ENCODE measurements around the gene MAP7. TPM values are rescaled to one million over a fixed set of nuclear protein-coding genes. Genes with fewer than 3 reads are reported as not detected.
"Not testable (repeated sequence)": the region's sequence is repeated elsewhere in the genome, so short reads cannot be mapped to it uniquely, and the experiment has no call there.

The MAP7 gene
- total and polyA plus RNA-seq, 7 donors: 1.2 to 33.5 (median 3.3) TPM

GRCh38 chr6:136593748-136594490, 43.7 kb upstream of the MAP7 start:
- H3K27me3 ChIP-seq: no peaks in the 10 kb centered on the region
- 47 to 76% methylated on average over 6 of the region's 6 CpGs for WGBS, 2 donors
- intact Hi-C loops (cut with DNase I): no loop called here
- peaks cover 0 to 16% (median 4%) of the 10 kb centered on the region in 4 donors for H3K36me3 ChIP-seq
- no peak for DNase-seq
- H3K27ac ChIP-seq: no peak overlapping the region
- H3K4me3 ChIP-seq: no peak overlapping the region
- TF ChIP-seq EP300 (IDR thresholded peaks at IDR 0.05): no peak
- no peak for TF ChIP-seq CTCF (IDR thresholded peaks at IDR 0.05)
- no peak for TF ChIP-seq POLR2AphosphoS5 (IDR thresholded peaks at IDR 0.05)
- TF ChIP-seq POLR2A (IDR thresholded peaks at IDR 0.05): no peak
- H3K9me3 ChIP-seq: no peaks in the 10 kb centered on the region
- H3K4me1 ChIP-seq: peaks cover 0 to 3% (median under 1%) of the 10 kb centered on the region in 4 donors

GRCh38 chr6:136592930-136593673, 42.9 kb upstream of the MAP7 start:
- no peaks in the 10 kb centered on the region for H3K4me1 ChIP-seq
- no peaks in the 10 kb centered on the region for H3K27me3 ChIP-seq
- H3K9me3 ChIP-seq: no peaks in the 10 kb centered on the region
- 75 to 78% methylated on average over 2 of the region's 2 CpGs for WGBS, 2 donors
- intact Hi-C loops (cut with DNase I): no loop called here
- DNase-seq: no peak
- no peak for TF ChIP-seq EP300 (IDR thresholded peaks at IDR 0.05)
- TF ChIP-seq POLR2AphosphoS5 (IDR thresholded peaks at IDR 0.05): no peak
- TF ChIP-seq CTCF (IDR thresholded peaks at IDR 0.05): no peak
- no peak for TF ChIP-seq POLR2A (IDR thresholded peaks at IDR 0.05)
- no peak overlapping the region for H3K27ac ChIP-seq
- H3K4me3 ChIP-seq: no peak overlapping the region
- peaks cover 0 to 16% (median 4%) of the 10 kb centered on the region in 4 donors for H3K36me3 ChIP-seq

GRCh38 chr6:136591617-136592016, 41.4 kb upstream of the MAP7 start:
- H3K4me3 ChIP-seq: no peak overlapping the region
- no peak for DNase-seq
- H3K9me3 ChIP-seq: no peaks in the 10 kb centered on the region
- WGBS, 2 donors: 88 to 91% methylated on average over 1 of the region's 1 CpG
- H3K4me1 ChIP-seq: peaks cover 0 to 4% (median 1%) of the 10 kb centered on the region in 4 donors
- no peak for TF ChIP-seq CTCF (IDR thresholded peaks at IDR 0.05)
- no peak for TF ChIP-seq EP300 (IDR thresholded peaks at IDR 0.05)
- TF ChIP-seq POLR2A (IDR thresholded peaks at IDR 0.05): no peak
- no peak for TF ChIP-seq POLR2AphosphoS5 (IDR thresholded peaks at IDR 0.05)
- no peak overlapping the region for H3K27ac ChIP-seq
- peaks cover 0 to 16% (median 4%) of the 10 kb centered on the region in 4 donors for H3K36me3 ChIP-seq
- H3K27me3 ChIP-seq: no peaks in the 10 kb centered on the region
- intact Hi-C loops (cut with DNase I): no loop called here

- 89 to 95% methylated on average over 2 of the region's 2 CpGs for WGBS, 2 donors
- H3K27ac ChIP-seq; intact Hi-C loops (cut with DNase I); H3K9me3 ChIP-seq; H3K27me3 ChIP-seq; DNase-seq; H3K4me3 ChIP-seq: not testable (repeated sequence)
- Histone ChIP-seq H3K36me3 (peaks cover 0 to 16% (median 4%) of the 10 kb centered on the region in 4 donors), H3K4me1 (peaks cover 0 to 10% (median 3%) of the 10 kb centered on the region in 4 donors)
Measured at GRCh38 chr6:136590846-136591245, 40.6 kb upstream of the MAP7 start.

- Histone ChIP-seq H3K27me3 (no peaks in the 10 kb centered on the region), H3K9me3 (no peaks in the 10 kb centered on the region), H3K4me3 (no peak overlapping the region), H3K4me1 (peaks cover 0 to 12% (median 5%) of the 10 kb centered on the region in 4 donors), H3K36me3 (peaks cover 0 to 16% (median 4%) of the 10 kb centered on the region in 4 donors), H3K27ac (peak overlapping the region in 2 of 4 donors; percentile 59)
- TF ChIP-seq CTCF (IDR thresholded peaks at IDR 0.05) (no peak), POLR2A (IDR thresholded peaks at IDR 0.05) (no peak)
- no peak for DNase-seq
- WGBS, 2 donors: 84 to 93% methylated on average over 1 of the region's 1 CpG
- intact Hi-C loops (cut with DNase I): no loop called here
Measured at GRCh38 chr6:136587527-136587926, 37.3 kb upstream of the MAP7 start.
